Suprapubic skin (tissue), 4 donors: Measurements from ENCODE around the gene EXOSC7.

Experiments
- EP300 ChIP-seq: sonication (generic); formaldehyde crosslinking; IDR thresholded peaks from one replicate; pipeline ENCODE4 v1.6.1; 2017; ENCODE audit warnings: antibody characterized with exemption
- POLR2A ChIP-seq, 2 donors: fragments of 450-650 bp; IDR thresholded peaks; one replicate each; pipeline ENCODE4 v1.6.1; 2017; ENCODE audit warnings: antibody characterized with exemption in 2 of 2, mild to moderate bottlenecking in 2 of 2, moderate library complexity in 2 of 2
- POLR2AphosphoS5 ChIP-seq, 3 donors: sonication (generic); formaldehyde crosslinking; IDR thresholded peaks; one replicate each; pipeline ENCODE4 v1.6.1; 2017; ENCODE audit warnings: antibody characterized with exemption in 3 of 3
- TF ChIP-seq, protein P1 (sequence below), 2 donors: fragments of 200-600 bp in 1 of 2; fragments of 450-650 bp in 1 of 2; sonication (generic) in 1 of 2; IDR thresholded peaks; one replicate each; pipeline ENCODE4 v1.5.1; 2016 to 2019; ENCODE audit warnings: antibody characterized with exemption in 2 of 2, mild to moderate bottlenecking in 1 of 2, moderate library complexity in 1 of 2

DNA sequence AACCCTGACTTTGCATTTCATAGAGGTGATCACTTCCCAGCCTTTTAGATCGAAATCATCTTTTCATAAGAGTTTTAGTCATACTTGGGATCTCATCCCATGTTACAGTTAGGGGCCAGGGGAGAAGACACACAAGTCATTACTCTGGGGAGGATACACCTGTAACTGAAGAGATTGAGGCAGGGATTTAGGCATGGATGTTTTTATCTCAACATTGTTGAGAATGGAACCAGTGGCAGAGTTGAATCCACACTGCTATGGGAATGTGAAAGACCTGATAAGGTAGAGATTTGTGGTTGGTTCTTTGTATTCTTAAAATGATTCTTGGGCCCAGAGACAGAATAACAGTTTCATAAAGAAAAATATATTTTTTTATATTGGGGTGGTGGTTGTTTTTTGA is 33.8 kb downstream of the EXOSC7 start:
- TF ChIP-seq POLR2AphosphoS5 (IDR thresholded peaks at IDR 0.05): no peak
- TF ChIP-seq, protein P1, sequence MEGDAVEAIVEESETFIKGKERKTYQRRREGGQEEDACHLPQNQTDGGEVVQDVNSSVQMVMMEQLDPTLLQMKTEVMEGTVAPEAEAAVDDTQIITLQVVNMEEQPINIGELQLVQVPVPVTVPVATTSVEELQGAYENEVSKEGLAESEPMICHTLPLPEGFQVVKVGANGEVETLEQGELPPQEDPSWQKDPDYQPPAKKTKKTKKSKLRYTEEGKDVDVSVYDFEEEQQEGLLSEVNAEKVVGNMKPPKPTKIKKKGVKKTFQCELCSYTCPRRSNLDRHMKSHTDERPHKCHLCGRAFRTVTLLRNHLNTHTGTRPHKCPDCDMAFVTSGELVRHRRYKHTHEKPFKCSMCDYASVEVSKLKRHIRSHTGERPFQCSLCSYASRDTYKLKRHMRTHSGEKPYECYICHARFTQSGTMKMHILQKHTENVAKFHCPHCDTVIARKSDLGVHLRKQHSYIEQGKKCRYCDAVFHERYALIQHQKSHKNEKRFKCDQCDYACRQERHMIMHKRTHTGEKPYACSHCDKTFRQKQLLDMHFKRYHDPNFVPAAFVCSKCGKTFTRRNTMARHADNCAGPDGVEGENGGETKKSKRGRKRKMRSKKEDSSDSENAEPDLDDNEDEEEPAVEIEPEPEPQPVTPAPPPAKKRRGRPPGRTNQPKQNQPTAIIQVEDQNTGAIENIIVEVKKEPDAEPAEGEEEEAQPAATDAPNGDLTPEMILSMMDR (IDR thresholded peaks at IDR 0.05): no peak
- no peak for TF ChIP-seq EP300
- TF ChIP-seq POLR2A (IDR thresholded peaks at IDR 0.05): no peak
